GM18951 (cell line): ENCODE data around the gene DCLRE1A.

Experiments
- POLR2A ChIP-seq: IDR thresholded peaks from 4 replicates; pipeline ENCODE4 v1.6.1; 2011; ENCODE audit warnings: mild to moderate bottlenecking; ENCODE audit not compliant: insufficient read length, insufficient read depth; ENCODE audit errors: extremely low read depth
- in situ Hi-C: fragments of 300-500 bp; cut with MboI; formaldehyde crosslinking; loops from one replicate; pipeline ENCODE4 v1.12.0; 2022; ENCODE audit warnings: low sequenced_read_pairs, mixed read lengths, inconsistent platforms; ENCODE audit not compliant: unreplicated experiment

The DCLRE1A gene

DNA sequence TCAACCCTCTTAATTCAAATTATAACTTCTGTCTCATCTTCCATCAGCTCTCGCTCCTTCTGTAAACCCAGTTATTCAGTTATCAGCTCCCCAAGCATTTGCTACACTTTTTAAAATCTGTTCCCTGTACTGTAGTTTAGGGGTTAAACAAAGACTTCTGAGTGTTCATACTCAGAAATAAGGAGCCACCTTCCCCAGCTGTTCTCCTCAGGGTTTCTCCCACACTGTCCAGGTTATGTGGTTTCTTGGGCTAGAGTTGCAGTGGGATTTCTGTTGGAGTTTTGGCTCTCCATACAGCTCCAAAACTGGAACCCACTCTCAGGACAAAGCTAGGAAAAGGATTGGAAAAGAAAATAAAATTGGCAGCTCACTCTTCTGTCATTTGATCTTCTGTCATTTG is 21.3 kb upstream of the DCLRE1A start:
- no peak for TF ChIP-seq POLR2A

DNA sequence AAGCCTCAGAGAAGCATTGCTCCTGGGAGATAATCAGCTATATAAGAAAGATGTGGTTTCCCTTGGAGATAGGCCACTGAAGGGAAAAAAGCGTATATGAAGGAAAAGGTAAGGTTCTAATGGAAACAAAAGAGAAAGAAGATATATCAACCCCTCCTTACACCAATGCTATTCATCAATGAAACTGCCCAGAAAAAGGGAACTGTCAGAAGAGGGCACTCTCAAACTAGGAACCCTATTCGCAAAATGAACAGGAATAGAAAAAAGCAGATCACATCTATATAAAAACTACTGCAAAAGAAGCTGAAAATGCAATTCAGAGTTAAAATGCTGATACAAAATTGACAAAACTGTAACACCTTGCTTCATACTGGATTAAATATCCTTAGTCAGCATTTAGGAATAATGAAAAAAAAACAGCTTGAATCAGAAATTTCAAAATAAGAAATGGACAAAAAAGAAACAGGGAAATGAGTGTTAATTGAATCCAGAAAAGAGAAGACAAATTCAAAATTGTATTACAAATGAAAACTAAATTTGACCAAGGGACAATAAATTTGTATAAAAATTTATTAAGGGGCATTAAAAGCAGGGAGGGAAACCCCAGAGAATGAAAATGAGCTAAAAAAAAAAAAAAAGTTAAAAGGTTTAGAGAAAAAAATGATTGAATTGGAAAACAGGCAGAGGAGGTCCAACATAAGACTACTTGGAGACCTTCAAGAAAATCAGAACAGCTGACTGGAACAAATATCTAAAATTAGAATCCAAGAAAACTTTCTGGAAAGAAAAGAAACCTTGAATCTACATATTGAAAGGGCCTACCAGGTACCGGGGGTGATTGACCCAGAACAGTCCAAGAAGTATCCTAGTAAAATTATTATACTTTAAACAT is 18.5 kb upstream of the DCLRE1A start:
- in situ Hi-C loops, result no loop called here
- TF ChIP-seq POLR2A, result no peak

More for the DNA sequence above, 21.3 kb upstream of the DCLRE1A start:
- in situ Hi-C loops, result no loop called here

DNA sequence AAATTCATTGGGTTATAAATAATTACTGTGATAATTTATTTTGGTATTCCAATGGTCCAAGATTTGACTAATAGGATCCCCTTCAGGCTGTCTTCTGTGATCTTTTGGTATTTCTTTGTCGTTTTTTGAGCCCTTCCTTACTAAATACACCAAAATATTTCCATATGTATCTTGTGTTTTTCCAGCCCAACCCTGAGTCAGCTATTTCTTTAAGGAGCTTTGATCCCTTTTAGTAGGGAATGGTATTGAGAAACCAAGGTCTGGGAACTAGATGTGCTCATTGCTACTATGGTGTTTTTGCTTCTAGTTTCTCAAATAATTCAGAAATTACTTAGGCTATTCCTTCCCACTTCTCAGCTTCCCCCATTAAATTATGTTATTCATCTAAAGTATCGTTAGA is 15.9 kb upstream of the DCLRE1A start:
- in situ Hi-C loops, result no loop called here

DNA sequence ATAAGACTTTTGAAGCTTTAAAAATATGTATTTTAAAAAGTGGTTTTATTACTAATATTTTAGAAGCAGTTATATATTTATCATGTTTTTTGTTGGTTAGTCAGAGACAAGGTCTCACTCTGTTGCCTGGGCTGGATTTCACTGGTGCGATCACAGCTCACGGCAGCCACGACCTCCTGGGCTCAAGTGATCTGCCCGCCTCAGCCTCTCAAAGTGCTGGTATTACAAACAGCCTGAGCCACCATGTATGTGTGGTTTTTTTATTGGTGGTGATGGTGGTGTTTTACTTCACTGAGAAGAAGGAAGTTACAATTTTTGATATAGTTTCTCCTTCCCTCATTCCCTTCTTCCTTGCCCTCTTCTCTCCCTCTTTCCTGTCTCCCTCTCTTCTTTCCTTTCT is 14.0 kb upstream of the DCLRE1A start:
- in situ Hi-C loops, result no loop called here
- TF ChIP-seq POLR2A, result no peak

More for the DNA sequence above, 15.9 kb upstream of the DCLRE1A start:
- TF ChIP-seq POLR2A, result no peak

DNA sequence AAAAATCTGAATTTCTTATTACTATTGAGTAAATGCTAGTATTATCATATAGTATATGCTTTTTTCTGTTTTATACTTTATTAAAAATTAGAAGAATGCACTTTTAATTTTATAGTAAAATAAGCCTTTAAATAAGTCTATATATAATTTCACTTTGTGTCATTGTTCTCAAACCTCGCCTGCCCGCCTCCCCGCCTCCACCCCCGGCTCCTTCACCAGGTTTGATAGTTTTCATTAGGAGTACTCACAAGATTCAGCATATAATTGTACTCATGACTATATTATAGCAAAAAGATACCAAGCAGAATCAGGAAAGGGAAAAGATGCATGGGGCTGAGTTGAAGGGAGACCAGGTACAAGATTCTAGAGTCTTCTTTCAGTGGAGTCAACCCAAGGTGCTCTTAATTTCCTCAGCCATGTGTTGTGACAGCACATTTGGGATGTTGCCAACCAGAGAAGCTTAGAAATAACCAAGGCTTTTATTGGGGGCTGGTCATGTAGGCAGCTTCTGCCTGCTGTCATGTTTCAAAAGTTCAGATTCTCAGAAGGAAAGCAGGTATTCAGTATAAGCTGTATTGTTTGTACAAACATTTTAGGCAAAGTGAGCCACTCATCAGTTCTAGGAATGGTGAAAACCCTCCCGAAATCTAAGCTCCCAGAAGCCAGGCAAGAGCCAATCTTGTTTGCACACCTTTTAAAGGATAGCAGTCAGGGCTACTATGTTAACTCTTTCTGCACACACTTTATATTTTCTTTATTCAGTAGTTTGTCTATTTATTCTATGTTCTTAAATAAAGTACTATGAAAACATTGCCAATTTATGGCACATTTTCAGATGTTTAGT is 12.9 kb upstream of the DCLRE1A start:
- no peak for TF ChIP-seq POLR2A
- in situ Hi-C loops, result no loop called here

DNA sequence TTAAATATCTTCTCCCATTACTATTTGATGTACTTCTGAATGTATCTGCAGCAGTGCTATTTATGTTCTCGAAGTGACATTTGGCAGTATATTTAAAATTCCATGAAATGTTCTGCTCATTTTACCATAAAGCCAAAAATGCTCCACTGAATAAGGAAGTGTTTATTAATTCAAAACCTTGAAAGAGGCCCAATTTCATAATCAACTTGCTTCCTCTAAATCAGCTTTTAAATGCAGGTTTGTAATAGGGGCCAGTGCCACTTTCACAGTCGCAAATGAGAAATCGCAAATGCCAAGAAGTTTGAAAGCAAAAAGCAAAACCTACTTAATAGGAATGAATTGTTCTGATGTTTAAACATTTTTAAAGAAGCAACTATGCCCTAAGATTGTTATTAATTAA is 12.0 kb upstream of the DCLRE1A start:
- in situ Hi-C loops, result no loop called here
- no peak for TF ChIP-seq POLR2A

DNA sequence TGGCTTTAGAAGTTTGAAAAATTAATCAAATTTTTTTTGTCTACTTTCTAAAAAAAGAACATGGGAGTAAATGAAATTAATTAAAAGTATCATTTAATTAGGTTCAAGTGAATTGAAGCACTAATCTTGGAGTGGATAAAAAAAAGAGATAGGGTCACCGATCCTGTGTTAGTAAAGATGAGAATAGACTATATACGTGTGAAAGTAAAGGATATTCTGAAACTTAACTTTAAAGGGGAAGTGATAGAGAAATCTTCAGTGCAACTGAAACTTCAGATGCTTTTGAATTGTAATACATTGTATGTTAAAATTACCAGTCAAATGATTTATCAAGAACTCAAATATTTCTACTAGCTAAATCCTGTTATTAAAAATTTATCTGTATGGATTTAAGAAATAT is 5.4 kb upstream of the DCLRE1A start:
- no peak for TF ChIP-seq POLR2A
- in situ Hi-C loops, result no loop called here

DNA sequence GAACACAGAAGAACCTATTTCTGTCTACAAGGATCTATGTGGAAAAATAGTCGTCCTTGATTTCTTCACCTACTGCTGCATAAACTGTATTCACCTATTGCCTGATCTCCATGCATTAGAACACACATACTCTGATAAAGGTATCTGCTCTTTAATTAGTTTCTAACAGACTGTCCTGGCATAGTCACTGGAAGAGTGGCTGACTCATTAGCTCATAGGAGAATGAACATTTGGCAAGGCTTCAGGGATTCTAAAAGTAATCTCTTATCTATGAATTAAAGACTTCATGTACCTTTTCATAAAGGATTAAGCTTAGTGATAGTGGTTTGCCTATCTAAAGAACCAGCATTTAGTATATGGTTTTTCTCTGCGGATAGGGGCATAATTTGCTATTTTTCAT is 4.7 kb upstream of the DCLRE1A start:
- in situ Hi-C loops, result no loop called here
- TF ChIP-seq POLR2A, result no peak

DNA sequence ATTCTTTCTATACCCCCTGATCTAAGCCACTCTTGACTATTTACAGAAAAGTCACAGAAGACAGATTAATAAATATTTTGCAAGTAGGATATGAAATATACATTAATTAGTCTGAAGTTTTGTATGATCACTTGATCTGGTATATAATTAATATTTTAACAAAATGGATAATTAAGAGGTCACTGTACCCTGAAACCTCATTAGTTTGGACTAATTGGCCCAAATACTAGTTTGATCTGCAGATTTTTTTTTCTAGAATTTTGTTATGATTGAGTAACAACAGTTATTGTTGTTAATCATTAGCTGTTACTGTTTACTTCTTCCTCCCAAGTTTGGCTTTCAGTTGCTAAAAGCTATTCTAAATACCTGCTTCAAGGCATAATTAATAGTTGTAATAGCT is 3.3 kb upstream of the DCLRE1A start:
- in situ Hi-C loops, result no loop called here
- TF ChIP-seq POLR2A, result no peak

DNA sequence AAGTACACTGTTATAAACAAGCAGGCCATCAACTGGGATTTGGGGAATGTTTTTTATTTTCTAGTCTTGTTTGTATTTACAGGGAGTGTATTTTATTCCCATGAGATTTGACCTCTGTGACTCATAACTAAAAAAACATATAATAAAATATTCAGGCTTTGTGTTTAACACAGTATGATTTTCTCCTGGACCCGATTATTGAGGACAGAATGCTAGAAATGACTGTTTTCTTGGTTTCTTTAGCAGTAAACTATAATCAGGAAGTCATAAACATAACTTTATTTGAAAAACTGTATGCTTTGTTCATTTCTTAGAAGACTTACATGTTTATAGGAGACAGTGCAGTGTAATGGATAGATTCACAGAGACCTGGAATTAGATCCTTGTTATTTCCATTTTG is 2.7 kb upstream of the DCLRE1A start:
- in situ Hi-C loops, result no loop called here
- TF ChIP-seq POLR2A, result no peak

DNA sequence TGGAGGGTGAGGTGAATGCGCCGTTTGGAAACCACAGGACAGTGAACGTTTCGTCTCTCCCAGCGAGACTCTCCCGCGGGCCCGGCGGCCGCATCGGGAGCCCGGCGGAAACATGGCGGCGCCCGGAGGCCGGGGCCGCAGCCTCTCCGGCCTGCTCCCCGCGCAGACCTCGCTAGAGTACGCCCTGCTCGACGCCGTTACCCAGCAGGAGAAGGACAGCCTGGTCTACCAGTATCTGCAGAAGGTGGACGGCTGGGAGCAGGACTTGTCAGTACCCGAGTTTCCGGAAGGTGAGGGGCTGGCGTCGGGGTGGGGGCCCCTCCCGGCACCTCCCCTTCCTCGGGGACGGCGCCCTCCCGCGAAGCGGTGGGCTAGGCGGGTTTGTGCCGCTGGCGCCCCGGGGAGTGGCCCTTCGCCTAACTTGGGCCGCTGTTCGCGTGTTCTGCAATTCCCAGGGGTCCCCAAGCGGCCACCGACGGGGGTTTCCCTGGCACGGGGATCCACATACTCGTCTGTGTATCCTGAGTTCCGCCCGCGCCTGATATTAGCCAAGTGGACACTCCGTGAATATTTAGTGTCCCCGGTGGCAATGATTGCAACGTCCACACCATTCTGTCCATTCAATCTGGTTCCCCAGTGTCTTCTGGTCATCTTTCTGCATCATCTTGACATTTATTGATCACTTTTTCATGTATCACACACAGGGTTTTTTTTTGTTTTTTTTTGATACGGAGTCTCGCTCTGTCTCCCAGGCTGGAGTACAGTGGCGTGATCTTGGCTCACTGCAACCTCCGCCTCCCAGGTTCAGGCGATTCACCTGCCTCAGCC is 1.1 kb upstream of the DCLRE1A start:
- in situ Hi-C loops, result no loop called here
- peak; percentile 76 for TF ChIP-seq POLR2A

DNA sequence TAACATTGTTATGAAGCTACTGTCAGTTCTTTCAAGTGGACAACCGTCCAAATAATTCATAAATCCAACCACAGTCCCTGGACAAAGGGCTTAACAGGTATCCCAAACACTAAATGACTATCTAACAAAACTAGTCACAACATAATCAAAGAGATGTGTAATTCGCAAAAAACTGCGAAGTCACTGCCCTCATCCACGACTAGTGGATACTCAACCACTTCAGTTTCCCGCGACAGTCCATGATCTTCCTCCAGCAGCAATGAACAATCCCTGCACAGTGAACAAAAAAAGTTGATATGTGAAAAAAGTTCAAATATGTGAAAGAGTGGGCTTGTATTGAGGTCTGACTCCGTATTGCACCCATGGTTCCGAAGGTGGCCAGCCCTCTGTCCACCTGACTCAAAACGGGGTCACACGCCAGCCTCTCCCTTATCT is 287 bp downstream of the DCLRE1A start:
- in situ Hi-C loops, result no loop called here

DNA sequence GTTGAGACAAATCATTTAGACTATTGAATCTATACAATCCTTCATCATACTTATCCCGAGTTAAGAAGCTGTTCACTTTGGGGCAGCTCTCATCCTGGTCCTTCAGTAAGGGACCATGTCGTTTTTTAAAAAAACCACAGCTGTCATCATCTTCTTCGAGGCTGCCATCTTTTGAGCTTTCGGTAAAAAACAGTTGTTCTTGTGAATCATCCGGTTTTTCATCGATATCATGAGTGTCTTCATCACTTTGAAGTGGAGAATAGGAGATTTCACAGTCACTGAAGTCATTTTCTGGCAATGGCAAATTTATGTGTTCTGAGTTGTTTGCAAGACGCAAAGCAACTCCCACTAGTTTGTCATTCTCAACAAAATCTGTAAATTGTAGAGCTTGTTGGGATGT is 3.9 kb downstream of the DCLRE1A start:
- no peak for TF ChIP-seq POLR2A
- in situ Hi-C loops, result no loop called here

More for the DNA sequence above, 287 bp downstream of the DCLRE1A start:
- no peak for TF ChIP-seq POLR2A
